ENCODE data around the gene XCR1.

DNA sequence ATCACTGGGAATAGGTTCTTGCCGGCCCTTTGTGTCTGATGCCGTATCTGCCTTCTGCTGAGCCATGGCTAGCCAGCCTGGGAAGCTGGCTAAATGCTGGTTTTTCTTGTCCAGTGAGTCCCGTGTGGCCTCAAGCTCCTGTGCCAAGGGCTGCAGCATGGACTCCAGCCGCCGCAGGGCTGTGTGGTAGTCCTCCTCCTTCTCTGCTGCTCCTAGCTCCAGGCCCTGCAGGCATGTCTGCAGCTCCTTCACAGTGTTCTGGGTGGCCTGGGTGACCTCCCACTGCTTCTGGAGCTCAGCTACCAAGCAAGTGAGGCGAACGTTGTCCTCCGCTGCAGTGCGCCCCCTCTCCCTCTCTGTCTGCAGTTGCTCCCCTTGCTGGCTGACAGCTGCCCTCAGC is 59.1 kb downstream of the XCR1 start:
- TF ChIP-seq, protein P1, sequence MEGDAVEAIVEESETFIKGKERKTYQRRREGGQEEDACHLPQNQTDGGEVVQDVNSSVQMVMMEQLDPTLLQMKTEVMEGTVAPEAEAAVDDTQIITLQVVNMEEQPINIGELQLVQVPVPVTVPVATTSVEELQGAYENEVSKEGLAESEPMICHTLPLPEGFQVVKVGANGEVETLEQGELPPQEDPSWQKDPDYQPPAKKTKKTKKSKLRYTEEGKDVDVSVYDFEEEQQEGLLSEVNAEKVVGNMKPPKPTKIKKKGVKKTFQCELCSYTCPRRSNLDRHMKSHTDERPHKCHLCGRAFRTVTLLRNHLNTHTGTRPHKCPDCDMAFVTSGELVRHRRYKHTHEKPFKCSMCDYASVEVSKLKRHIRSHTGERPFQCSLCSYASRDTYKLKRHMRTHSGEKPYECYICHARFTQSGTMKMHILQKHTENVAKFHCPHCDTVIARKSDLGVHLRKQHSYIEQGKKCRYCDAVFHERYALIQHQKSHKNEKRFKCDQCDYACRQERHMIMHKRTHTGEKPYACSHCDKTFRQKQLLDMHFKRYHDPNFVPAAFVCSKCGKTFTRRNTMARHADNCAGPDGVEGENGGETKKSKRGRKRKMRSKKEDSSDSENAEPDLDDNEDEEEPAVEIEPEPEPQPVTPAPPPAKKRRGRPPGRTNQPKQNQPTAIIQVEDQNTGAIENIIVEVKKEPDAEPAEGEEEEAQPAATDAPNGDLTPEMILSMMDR (IDR thresholded peaks at IDR 0.05), result no peak
- TF ChIP-seq EZH2 (IDR thresholded peaks at IDR 0.05; ENCODE audit: borderline replicate concordance, insufficient read depth, low read depth, low read length, poor library complexity, severe bottlenecking), result no peak

Measured in B cell (primary cell).